AG09319 (cell line): ENCODE results near the gene SYNRG.

Source experiments
- DNase-seq: peaks from one replicate; pipeline ENCODE4 v3.0.0-alpha.2; 2010; ENCODE audit warnings: low read depth; ENCODE audit errors: extremely low read depth
- TF ChIP-seq, protein P1 (sequence below): IDR thresholded peaks from 2 replicates; pipeline ENCODE4 v1.5.1; 2011; ENCODE audit warnings: low read depth, mild to moderate bottlenecking, inconsistent platforms, low read length, moderate library complexity

SYNRG gene

DNA sequence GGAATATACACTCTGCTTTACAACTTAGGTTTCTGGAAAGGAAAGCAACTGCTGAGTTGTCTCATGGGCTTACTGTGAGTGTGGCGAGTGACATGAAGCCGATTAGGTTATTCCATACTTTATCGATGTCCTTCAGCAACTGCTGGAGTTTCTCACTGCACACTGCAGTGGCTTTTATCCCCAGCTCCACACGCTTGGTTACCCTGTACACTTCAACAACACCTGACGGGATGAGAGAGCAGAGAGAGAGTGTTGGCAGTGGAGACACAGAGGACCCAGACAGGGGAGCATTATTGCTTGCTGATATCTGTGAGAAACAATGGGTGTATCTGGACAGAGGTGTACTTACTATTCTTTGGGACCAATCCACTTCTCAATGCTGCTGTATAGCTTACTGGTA, 73.3 kb downstream of the SYNRG start:
- TF ChIP-seq, protein P1, sequence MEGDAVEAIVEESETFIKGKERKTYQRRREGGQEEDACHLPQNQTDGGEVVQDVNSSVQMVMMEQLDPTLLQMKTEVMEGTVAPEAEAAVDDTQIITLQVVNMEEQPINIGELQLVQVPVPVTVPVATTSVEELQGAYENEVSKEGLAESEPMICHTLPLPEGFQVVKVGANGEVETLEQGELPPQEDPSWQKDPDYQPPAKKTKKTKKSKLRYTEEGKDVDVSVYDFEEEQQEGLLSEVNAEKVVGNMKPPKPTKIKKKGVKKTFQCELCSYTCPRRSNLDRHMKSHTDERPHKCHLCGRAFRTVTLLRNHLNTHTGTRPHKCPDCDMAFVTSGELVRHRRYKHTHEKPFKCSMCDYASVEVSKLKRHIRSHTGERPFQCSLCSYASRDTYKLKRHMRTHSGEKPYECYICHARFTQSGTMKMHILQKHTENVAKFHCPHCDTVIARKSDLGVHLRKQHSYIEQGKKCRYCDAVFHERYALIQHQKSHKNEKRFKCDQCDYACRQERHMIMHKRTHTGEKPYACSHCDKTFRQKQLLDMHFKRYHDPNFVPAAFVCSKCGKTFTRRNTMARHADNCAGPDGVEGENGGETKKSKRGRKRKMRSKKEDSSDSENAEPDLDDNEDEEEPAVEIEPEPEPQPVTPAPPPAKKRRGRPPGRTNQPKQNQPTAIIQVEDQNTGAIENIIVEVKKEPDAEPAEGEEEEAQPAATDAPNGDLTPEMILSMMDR, result no peak
- no peak for DNase-seq

DNA sequence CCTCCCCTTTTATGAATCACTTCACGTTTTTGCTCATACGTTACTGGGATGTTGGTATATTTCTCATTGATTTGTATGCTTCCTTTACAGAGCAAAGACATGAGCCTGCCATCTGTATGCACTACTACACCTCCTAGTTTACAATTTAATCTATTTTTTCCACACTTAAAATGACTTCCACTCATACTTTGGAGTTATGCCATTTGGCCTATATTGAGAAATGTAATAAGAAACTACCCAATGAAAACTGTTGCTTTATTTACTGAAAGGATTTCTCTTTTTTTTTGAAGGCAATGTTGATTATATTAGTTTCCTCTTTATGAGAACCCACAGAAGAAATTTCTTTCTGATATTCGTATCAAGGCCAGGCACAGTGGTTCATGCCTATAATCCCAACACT, 76.5 kb downstream of the SYNRG start:
- TF ChIP-seq, protein P1, result no peak
- no peak for DNase-seq

DNA sequence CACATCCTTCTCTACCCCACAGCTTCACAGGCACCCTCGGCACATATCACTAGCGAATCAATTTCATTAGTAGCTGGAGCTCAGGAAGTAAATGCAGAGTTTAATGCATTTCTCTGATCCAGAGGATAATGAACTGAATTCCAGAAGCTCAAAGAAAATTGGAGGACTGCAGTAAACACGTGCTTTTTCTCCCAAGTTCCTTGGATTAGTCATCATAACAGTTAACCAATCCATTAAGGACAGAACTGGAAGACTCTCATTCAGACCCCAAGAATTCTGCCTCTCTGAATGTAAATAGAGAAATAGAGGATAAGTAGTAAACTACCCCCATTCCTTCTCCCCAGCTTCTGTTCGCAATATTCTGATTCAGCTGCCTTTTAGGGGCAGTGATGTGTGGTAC, 78.8 kb downstream of the SYNRG start:
- TF ChIP-seq, protein P1, result no peak
- DNase-seq, result no peak

DNA sequence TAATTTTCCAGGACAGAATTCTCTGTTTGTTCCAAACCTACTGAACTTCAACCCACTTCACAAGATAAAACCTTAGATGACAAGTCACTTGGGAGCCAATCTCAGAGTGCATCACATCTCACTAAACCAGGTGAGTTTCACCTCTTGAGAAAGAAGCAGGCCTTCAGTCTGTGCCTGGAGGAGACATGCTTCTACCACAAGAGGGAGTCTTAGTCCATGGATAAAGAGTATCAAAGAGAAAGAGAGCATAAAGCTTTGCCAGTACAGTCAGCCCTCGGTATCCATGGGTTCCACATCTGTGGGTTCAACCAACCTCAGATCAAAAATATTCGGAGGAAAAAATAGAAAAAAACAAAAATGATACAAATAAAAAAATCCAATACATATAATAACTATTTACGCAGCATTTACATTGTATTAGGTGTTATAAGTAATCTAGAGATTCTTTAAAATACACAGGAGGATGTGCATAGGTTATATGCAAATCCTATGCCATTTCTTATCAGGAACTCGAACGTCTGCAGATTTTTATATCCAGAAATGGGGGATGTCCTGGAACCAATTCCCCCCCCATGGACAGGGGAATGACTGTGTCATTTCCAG, 81.9 kb downstream of the SYNRG start:
- TF ChIP-seq, protein P1, result peak; percentile 68
- no peak for DNase-seq

DNA sequence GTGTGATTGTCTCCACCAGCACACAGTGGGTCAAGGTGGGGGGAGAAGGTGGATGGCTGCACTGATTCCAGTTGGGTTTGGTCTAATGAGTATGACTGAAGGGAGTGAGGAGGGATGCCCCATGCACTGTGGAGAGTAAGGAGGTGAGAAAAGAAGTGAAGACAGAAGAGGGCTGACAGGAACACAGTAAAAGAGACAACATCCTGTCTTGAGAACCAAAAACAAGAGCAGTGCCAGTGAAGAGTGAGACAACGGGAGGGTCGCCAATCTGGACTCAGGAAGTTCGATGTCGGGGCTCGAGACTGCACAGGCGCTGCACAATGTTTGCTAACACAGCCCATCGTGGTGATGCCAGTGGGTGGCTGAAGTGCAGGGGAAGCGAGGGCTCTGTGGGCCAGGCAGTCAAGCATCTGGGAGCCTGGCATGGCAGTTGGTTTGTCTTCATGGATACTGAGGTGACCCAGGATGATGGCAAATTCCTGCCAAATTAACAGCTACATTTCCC, 85.5 kb downstream of the SYNRG start:
- TF ChIP-seq, protein P1, result no peak

DNA sequence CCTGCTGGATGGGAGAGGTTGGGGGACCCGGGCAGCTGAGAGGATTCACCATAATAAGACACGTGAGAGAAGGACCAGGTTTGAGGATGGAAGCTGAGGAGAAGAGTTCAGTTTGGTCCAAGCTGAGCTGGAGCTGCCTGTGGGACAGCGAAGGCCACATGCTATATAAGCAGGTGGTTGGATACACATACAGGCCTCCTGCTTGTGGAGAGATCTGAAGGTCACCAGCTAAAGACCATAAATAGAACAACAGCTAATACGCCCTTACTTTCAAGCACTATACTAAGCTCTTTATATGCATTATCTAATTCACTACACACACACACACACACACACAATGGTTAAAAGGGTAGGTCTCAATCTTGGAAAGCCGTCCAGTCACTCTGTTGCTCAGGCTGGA, 87.4 kb downstream of the SYNRG start:
- DNase-seq, result no peak
- TF ChIP-seq, protein P1, result no peak

More for the DNA sequence above, 85.5 kb downstream of the SYNRG start:
- DNase-seq, result no peak

DNA sequence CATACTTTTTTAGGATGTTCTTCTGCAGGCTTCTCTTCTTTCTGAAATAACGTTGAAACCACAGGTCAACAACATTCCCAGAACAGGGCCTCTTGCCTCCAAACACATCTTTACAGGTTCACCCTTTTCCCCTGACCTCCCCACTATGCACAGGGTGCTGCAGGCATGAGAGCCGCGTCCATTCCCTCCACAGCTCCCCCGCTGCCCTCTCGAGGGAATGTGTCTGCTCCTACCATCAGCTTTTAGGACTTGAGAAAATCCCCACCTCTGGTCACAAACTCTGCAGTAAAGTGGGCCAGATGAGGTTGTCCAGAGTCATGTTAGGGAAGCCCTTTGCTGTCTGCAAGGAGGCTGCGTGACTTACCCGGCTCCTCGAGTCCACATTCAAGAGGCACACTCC, 89.0 kb downstream of the SYNRG start:
- TF ChIP-seq, protein P1, result no peak

More for the DNA sequence above, 89.0 kb downstream of the SYNRG start:
- no peak for DNase-seq
